ENCODE results near the gene LTA4H.
A peak's percentile ranks its signal among the peaks of the same experiment; 100 is the strongest.
"Not testable (repeated sequence)": the region's sequence is repeated elsewhere in the genome, so short reads cannot be mapped to it uniquely, and the experiment has no call there.

LTA4H gene

GRCh38 chr12:96035283-96036236 is at the start of gene LTA4H:
LTA4H (minus strand) TSS chr12:96035587; CDS start chr12:96035519, 68 bp downstream.
- FAIRE-seq: peak; percentile 97

DNA sequence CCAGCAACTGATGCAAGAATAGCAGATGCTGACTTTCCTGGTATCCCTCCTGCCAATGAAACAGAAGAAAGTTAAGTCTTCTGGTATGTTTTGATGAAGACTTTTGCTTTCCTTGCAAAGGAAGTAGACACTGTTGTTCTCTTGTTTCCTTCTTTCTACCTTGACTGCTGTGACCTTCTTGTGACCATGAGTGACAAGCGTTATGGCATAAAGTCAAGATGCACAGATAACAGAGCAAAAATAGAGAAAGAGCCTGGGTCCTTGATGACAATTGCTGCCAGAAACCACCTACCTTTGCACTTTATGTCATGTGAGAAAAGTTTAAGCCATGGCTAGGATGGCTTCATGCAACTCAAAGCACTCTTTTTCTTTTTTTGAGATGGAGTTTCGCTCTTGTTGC is 49.2 kb upstream of the LTA4H start:
- no peak for FAIRE-seq

- no peak for FAIRE-seq
These were observed 47.8 kb upstream of the LTA4H start for GRCh38 chr12:96083020-96083719.

GRCh38 chr12:96081596-96081995 is 46.2 kb upstream of the LTA4H start:
- no peak for FAIRE-seq

DNA sequence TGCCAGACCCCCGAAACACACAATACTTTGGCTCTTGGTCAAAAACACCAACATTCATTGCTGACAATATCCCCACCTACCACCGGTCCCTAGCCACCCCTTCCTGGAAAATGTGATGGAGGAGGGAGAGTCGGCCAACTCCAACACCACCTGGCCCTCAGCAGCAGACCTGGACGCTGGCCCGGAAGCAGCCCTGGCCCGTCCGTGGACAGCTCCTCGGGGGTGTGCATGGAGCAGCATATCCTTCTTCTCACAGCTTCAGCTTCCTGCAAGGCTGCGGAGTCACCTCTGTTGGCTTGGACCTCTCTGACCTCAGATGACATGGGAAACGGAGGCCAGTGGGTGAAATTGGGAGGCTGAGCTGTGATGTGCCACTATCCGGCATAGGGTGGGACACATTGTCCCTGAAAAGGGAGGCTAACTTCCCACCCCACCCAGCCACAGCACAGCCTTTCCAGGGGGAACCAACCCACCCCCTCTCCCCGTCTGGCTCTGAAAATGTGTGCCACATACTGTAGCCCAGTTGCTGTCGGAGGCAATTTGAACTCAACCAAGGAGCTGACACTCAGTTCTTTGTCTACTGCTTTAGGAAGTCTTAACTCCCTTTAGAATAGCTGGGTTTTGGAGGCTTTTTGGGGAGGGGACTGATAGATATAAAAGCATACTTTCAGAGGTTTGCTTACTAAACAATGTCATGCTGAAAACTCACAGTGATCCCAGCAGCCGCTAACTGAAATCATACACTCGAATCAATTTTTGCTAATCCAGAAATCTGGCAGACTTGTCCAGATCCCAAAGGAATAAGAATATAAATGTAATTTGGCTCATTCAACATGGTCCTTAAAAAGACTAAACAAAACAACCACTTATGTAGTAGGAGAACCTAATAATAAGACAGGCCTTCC is 43.1 kb upstream of the LTA4H start:
- no peak for FAIRE-seq

GRCh38 chr12:96077081-96077480 is 41.7 kb upstream of the LTA4H start:
- no peak for FAIRE-seq

DNA sequence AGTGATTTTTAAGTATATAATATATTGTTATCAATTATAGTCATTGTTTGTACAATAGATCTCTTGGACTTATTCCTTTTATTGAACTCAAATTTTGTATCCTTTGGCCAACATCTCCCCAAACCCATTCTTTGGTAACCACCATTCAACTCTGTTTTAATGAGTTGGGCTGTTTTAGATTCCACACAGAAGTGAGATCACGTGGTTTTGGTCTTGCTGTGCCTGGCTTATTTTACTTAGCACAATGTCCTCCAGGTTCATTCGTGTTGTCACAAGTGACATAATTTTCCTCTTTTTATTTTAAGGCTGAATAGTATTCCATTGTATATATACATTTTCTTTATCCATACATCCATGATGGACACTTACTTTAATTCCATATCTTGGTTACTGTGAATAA is 40.2 kb upstream of the LTA4H start:
- FAIRE-seq: no peak

- no peak for FAIRE-seq
These were observed 38.3 kb upstream of the LTA4H start for GRCh38 chr12:96073346-96074330.

GRCh38 chr12:96070670-96071279 is 35.4 kb upstream of the LTA4H start:
- FAIRE-seq: no peak

DNA sequence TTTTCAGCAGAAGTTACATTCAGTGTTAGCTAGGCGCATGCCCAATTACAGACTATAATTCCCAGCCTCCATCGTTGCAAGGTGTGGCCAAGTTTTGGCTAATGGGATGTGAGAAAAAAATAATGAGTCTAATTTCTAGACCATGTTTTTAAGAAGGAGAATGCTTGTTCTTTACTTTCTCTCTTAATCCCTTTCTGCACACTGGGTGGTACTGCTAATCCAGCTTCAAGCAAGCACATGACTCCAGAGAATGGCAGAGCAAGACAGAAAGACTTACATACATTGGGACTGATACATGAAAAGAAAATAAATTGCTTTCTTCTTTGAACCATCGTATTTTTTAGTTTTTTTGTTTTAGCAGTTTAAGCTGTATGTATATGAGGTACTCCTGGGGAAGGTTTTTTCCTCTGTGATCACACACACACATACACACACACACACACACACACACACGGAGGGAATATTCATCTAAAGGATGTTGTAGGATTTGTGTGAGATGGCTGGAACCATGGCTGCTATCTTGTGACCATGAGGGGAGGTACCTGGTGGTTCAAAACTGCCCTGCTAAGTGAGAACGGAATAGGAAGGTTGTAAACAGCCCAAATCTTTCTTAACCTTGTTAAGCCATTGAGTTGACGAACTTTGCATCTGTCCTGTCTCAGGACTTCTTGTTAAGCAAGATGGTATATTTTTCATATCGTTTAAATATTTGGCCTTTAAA is 34.3 kb upstream of the LTA4H start:
- no peak for FAIRE-seq

DNA sequence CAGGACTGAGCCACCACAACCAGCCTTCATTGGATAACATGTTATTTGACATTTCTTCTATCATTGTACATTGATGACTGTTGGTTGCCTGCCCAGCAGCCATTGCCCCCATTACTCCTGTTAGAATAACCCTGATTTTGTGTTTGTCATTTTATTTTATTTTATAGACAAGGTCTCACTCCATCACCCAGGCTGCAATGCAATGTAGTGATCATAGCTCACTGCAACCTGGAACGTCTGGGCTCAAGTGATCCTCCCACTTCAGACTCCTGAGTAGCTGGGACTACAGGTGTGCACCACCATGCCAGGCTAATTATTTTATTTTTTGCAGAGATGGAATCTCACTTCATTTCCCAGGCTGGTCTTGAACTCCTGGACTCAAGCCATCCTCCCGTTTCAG is 33.2 kb upstream of the LTA4H start:
- FAIRE-seq: no peak

GRCh38 chr12:96068111-96068510 is 32.7 kb upstream of the LTA4H start:
- no peak for FAIRE-seq

- not testable (repeated sequence) for FAIRE-seq
These were observed 30.4 kb upstream of the LTA4H start for GRCh38 chr12:96065776-96066175.

DNA sequence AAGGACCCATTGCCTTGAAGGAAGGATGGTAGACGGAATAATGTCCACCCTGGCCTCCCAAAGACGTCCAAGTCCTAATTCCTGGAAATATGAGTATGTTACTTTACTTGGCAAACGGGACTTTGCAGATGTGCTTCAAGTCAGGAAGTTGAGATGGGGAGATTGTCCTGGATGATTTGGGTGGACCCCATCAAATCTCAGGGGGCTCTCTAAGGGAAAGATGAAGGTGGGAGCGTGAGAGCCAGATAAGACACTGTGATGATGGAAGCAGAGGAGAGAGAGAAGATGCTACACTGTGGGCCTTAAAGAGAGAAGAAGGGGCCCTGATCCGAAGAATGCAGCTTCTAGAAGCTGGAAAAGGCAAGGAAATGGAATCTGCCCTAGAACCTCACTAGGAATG is 29.6 kb upstream of the LTA4H start:
- FAIRE-seq: no peak

DNA sequence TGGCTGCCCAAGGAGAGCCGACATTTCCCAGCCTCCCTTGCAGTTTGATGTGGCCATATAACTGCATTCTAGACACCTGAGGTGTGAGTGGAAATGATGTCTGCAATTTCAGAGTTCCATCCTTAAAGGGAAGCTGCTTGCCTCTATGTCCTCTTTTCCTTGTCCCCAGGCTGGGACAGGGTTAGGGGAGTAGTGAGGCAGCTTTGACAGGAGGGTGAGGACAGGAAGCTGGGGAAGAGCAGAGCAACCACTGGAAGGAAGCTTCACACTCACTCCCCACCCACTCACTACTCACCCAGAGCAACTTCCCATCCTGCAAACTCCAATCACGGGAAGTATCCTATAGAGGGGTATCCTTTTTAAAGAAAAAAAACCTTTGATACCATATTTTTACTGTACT is 28.9 kb upstream of the LTA4H start:
- no peak for FAIRE-seq

DNA sequence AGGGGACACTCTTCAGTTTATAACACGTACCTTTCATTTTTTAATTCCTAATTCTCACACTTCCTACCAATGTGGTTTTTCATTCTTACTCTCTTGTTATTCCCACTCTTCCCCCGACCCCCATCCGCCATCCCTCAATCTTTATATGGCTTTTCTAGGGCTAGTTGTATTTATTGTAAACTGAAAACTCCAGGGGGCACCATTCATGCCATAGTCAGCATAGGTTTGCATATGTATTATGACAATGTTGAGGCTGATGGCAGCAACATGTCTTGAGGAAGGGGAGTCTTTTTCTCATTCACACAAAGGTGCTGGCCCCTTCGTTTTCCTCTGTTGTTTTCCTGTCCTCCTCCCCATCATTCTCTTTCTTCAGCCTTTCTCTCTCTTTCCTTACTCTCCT is 27.7 kb upstream of the LTA4H start:
- FAIRE-seq: no peak

- peak; percentile 87 for FAIRE-seq
These were observed 26.6 kb upstream of the LTA4H start for GRCh38 chr12:96061864-96062453.

DNA sequence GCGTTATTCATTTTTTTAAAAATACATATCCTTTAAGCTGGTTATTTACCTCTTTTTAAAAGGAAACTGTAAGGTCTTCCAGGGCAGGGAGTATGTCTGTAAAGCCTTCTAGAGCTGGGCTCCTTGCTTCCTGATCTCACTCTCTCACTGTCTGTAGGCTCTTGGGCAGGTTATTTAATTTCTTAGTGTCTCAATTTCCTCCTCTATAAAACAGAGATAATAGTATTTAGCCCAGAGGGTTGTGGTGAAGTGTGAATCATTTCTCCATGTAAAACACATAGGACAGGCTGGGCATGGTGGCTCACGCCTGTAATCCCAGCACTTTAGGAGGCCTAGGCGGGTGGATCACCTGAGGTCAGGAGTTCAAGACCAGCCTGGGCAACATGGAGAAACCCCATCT is 25.9 kb upstream of the LTA4H start:
- no peak for FAIRE-seq

- no peak for FAIRE-seq
These were observed 24.7 kb upstream of the LTA4H start for GRCh38 chr12:96060041-96060440.

- FAIRE-seq: no peak
These were observed 22.7 kb upstream of the LTA4H start for GRCh38 chr12:96057986-96058553.

Measured in G401.6 (cell line).